ENCODE data around the gene KIAA1755.

The KIAA1755 gene

GRCh38 chr20:38230957-38231526, 29.5 kb downstream of the KIAA1755 start:
- H3K27me3 ChIP-seq (ENCODE audit: insufficient read depth, low read length) = no peaks in the 10 kb centered on the region
- no peak overlapping the region for H3K4ac ChIP-seq (ENCODE audit: low read depth, low read length)
- H3K14ac ChIP-seq (ENCODE audit: low read length) = no peak overlapping the region
- H3K79me1 ChIP-seq (ENCODE audit: low read length) = no peaks in the 10 kb centered on the region
- no peak overlapping the region for H4K91ac ChIP-seq (ENCODE audit: low read depth, low read length)
- H4K12ac ChIP-seq (ENCODE audit: low read depth, low read length) = no peak overlapping the region
- no peak overlapping the region for H3K9ac ChIP-seq (ENCODE audit: low read length)
- DNase-seq = no peak
- no peak overlapping the region for H2BK120ac ChIP-seq (ENCODE audit: insufficient read depth, low read length, poor library complexity)
- no peak overlapping the region for H3K4me2 ChIP-seq (ENCODE audit: low read length)
- peaks cover 2% of the 10 kb centered on the region for H3K9me3 ChIP-seq (ENCODE audit: insufficient read depth, low read depth, low read length)
- no peak overlapping the region for H2AFZ ChIP-seq (ENCODE audit: insufficient read depth, low read length, poor library complexity)
- no peak overlapping the region for H2BK12ac ChIP-seq (ENCODE audit: low read length)
- no peak overlapping the region for H3K23ac ChIP-seq (ENCODE audit: low read length)
- no peak overlapping the region for H2AK5ac ChIP-seq (ENCODE audit: low read length)
- no peak overlapping the region for H3K4me3 ChIP-seq (ENCODE audit: low read depth, low read length)
- no peaks in the 10 kb centered on the region for H3K79me2 ChIP-seq (ENCODE audit: control insufficient read depth, insufficient read depth, low read length, poor library complexity)
- no peak overlapping the region for H4K8ac ChIP-seq (ENCODE audit: low read depth, low read length)
- no peak overlapping the region for H2BK5ac ChIP-seq (ENCODE audit: low read depth, low read length, poor library complexity)
- WGBS (ENCODE audit: extremely low coverage, insufficient coverage, insufficient read length) = no CpG with 5 or more reads among the region's 10 CpGs
- H3K18ac ChIP-seq (ENCODE audit: low read length) = no peak overlapping the region
- H3K4me1 ChIP-seq (ENCODE audit: control insufficient read depth in 1 of 2, insufficient read depth in 2 of 2, low read length in 2 of 2) = peaks cover 0 to 3% of the 10 kb centered on the region in 2 experiments
- no peak overlapping the region for H3K27ac ChIP-seq (ENCODE audit: low read depth, low read length)
- no peaks in the 10 kb centered on the region for H3K36me3 ChIP-seq (ENCODE audit: control insufficient read depth in 1 of 2, insufficient read depth in 2 of 2, low read length in 2 of 2)

GRCh38 chr20:38230253-38230551, 30.3 kb downstream of the KIAA1755 start:
- Histone ChIP-seq H3K36me3 (ENCODE audit: control insufficient read depth in 1 of 2, insufficient read depth in 2 of 2, low read length in 2 of 2) (no peaks in the 10 kb centered on the region), H3K18ac (ENCODE audit: low read length) (no peak overlapping the region), H3K79me2 (ENCODE audit: control insufficient read depth, insufficient read depth, low read length, poor library complexity) (no peaks in the 10 kb centered on the region), H3K27ac (ENCODE audit: low read depth, low read length) (no peak overlapping the region), H4K12ac (ENCODE audit: low read depth, low read length) (no peak overlapping the region), H3K14ac (ENCODE audit: low read length) (no peak overlapping the region), H3K4me2 (ENCODE audit: low read length) (no peak overlapping the region), H3K9ac (ENCODE audit: low read length) (no peak overlapping the region), H3K4ac (ENCODE audit: low read depth, low read length) (no peak overlapping the region), H2BK12ac (ENCODE audit: low read length) (no peak overlapping the region), H2BK5ac (ENCODE audit: low read depth, low read length, poor library complexity) (no peak overlapping the region), H3K23ac (ENCODE audit: low read length) (no peak overlapping the region), H3K27me3 (ENCODE audit: insufficient read depth, low read length) (no peaks in the 10 kb centered on the region), H2AFZ (ENCODE audit: insufficient read depth, low read length, poor library complexity) (no peak overlapping the region), H4K8ac (ENCODE audit: low read depth, low read length) (no peak overlapping the region), H4K91ac (ENCODE audit: low read depth, low read length) (no peak overlapping the region), H2BK120ac (ENCODE audit: insufficient read depth, low read length, poor library complexity) (no peak overlapping the region), H3K4me3 (ENCODE audit: low read depth, low read length) (no peak overlapping the region), H3K9me3 (ENCODE audit: insufficient read depth, low read depth, low read length) (peaks cover 2% of the 10 kb centered on the region), H2AK5ac (ENCODE audit: low read length) (no peak overlapping the region), H3K4me1 (ENCODE audit: control insufficient read depth in 1 of 2, insufficient read depth in 2 of 2, low read length in 2 of 2) (peaks cover 0 to 3% of the 10 kb centered on the region in 2 experiments), H3K79me1 (ENCODE audit: low read length) (no peaks in the 10 kb centered on the region)
- no peak for DNase-seq
- no CpG with 5 or more reads among the region's 1 CpG for WGBS (ENCODE audit: extremely low coverage, insufficient coverage, insufficient read length)

- no peak overlapping the region for H2AFZ ChIP-seq (ENCODE audit: insufficient read depth, low read length, poor library complexity)
- H3K4ac ChIP-seq (ENCODE audit: low read depth, low read length) = no peak overlapping the region
- H3K27ac ChIP-seq (ENCODE audit: low read depth, low read length) = no peak overlapping the region
- peaks cover 0 to 3% of the 10 kb centered on the region in 2 experiments for H3K4me1 ChIP-seq (ENCODE audit: control insufficient read depth in 1 of 2, insufficient read depth in 2 of 2, low read length in 2 of 2)
- no peak overlapping the region for H4K8ac ChIP-seq (ENCODE audit: low read depth, low read length)
- no peak overlapping the region for H3K14ac ChIP-seq (ENCODE audit: low read length)
- H4K12ac ChIP-seq (ENCODE audit: low read depth, low read length) = no peak overlapping the region
- no peak overlapping the region for H2BK120ac ChIP-seq (ENCODE audit: insufficient read depth, low read length, poor library complexity)
- H3K27me3 ChIP-seq (ENCODE audit: insufficient read depth, low read length) = no peaks in the 10 kb centered on the region
- peaks cover 2% of the 10 kb centered on the region for H3K9me3 ChIP-seq (ENCODE audit: insufficient read depth, low read depth, low read length)
- H3K4me2 ChIP-seq (ENCODE audit: low read length) = no peak overlapping the region
- H3K9ac ChIP-seq (ENCODE audit: low read length) = no peak overlapping the region
- H3K36me3 ChIP-seq (ENCODE audit: control insufficient read depth in 1 of 2, insufficient read depth in 2 of 2, low read length in 2 of 2) = no peaks in the 10 kb centered on the region
- DNase-seq = peak in 1 of 2 donors; percentile 57
- no peak overlapping the region for H2AK5ac ChIP-seq (ENCODE audit: low read length)
- H3K23ac ChIP-seq (ENCODE audit: low read length) = no peak overlapping the region
- H3K79me2 ChIP-seq (ENCODE audit: control insufficient read depth, insufficient read depth, low read length, poor library complexity) = no peaks in the 10 kb centered on the region
- H2BK5ac ChIP-seq (ENCODE audit: low read depth, low read length, poor library complexity) = no peak overlapping the region
- no peak overlapping the region for H3K18ac ChIP-seq (ENCODE audit: low read length)
- WGBS (ENCODE audit: extremely low coverage, insufficient coverage, insufficient read length) = no CpG with 5 or more reads among the region's 6 CpGs
- H4K91ac ChIP-seq (ENCODE audit: low read depth, low read length) = no peak overlapping the region
- no peak overlapping the region for H2BK12ac ChIP-seq (ENCODE audit: low read length)
- no peaks in the 10 kb centered on the region for H3K79me1 ChIP-seq (ENCODE audit: low read length)
- H3K4me3 ChIP-seq (ENCODE audit: low read depth, low read length) = no peak overlapping the region
Measured at GRCh38 chr20:38229376-38230252, 30.9 kb downstream of the KIAA1755 start.

GRCh38 chr20:38228436-38228835, 32.1 kb downstream of the KIAA1755 start:
- Histone ChIP-seq H3K79me1 (ENCODE audit: low read length) (no peaks in the 10 kb centered on the region), H3K9ac (ENCODE audit: low read length) (no peak overlapping the region), H4K8ac (ENCODE audit: low read depth, low read length) (no peak overlapping the region), H2BK120ac (ENCODE audit: insufficient read depth, low read length, poor library complexity) (no peak overlapping the region), H3K9me3 (ENCODE audit: insufficient read depth, low read depth, low read length) (peaks cover 2% of the 10 kb centered on the region), H2BK5ac (ENCODE audit: low read depth, low read length, poor library complexity) (no peak overlapping the region), H4K12ac (ENCODE audit: low read depth, low read length) (no peak overlapping the region), H4K91ac (ENCODE audit: low read depth, low read length) (no peak overlapping the region), H3K4me2 (ENCODE audit: low read length) (no peak overlapping the region), H3K14ac (ENCODE audit: low read length) (no peak overlapping the region), H3K18ac (ENCODE audit: low read length) (no peak overlapping the region), H3K4me3 (ENCODE audit: low read depth, low read length) (no peak overlapping the region), H3K4me1 (ENCODE audit: control insufficient read depth in 1 of 2, insufficient read depth in 2 of 2, low read length in 2 of 2) (peaks cover 0 to 3% of the 10 kb centered on the region in 2 experiments), H3K27me3 (ENCODE audit: insufficient read depth, low read length) (no peaks in the 10 kb centered on the region), H2AFZ (ENCODE audit: insufficient read depth, low read length, poor library complexity) (no peak overlapping the region), H2AK5ac (ENCODE audit: low read length) (no peak overlapping the region), H3K36me3 (ENCODE audit: control insufficient read depth in 1 of 2, insufficient read depth in 2 of 2, low read length in 2 of 2) (no peaks in the 10 kb centered on the region), H3K27ac (ENCODE audit: low read depth, low read length) (no peak overlapping the region), H2BK12ac (ENCODE audit: low read length) (no peak overlapping the region), H3K23ac (ENCODE audit: low read length) (no peak overlapping the region), H3K4ac (ENCODE audit: low read depth, low read length) (no peak overlapping the region), H3K79me2 (ENCODE audit: control insufficient read depth, insufficient read depth, low read length, poor library complexity) (no peaks in the 10 kb centered on the region)
- WGBS (ENCODE audit: extremely low coverage, insufficient coverage, insufficient read length) = no CpG with 5 or more reads among the region's 2 CpGs
- no peak for DNase-seq
